TTC549 (cell line): ENCODE measurements around the gene TSPAN4.

Source experiments
- FAIRE-seq: peaks from 2 replicates; lab custom pipeline; 2012; peaks lifted over from hg19 to GRCh38; lab: Jason Lieb, UNC

Gene TSPAN4

GRCh38 chr11:824292-824880 is 18.3 kb upstream of the TSPAN4 start:
- no peak for FAIRE-seq

GRCh38 chr11:824942-825341 is 17.7 kb upstream of the TSPAN4 start:
- no peak for FAIRE-seq

GRCh38 chr11:825366-826226 is 17.1 kb upstream of the TSPAN4 start:
- no peak for FAIRE-seq

- FAIRE-seq, result no peak
Observed at GRCh38 chr11:826227-826621, 16.4 kb upstream of the TSPAN4 start.

GRCh38 chr11:826836-827145 is 15.9 kb upstream of the TSPAN4 start:
- no peak for FAIRE-seq

GRCh38 chr11:827146-827896 is 15.3 kb upstream of the TSPAN4 start:
- no peak for FAIRE-seq

GRCh38 chr11:827897-828192 is 14.8 kb upstream of the TSPAN4 start, which contains the start of gene CRACR2B:
Gene CRACR2B, plus strand, starts transcription at chr11:827919. Its CDS starts 689 bp downstream, at chr11:828608.
- no peak for FAIRE-seq

GRCh38 chr11:828506-829175 is 14.0 kb upstream of the TSPAN4 start:
- FAIRE-seq, result no peak

- no peak for FAIRE-seq
Observed at GRCh38 chr11:829176-829846, 13.3 kb upstream of the TSPAN4 start.

GRCh38 chr11:829847-830294 is 12.8 kb upstream of the TSPAN4 start:
- no peak for FAIRE-seq

- FAIRE-seq, result no peak
Observed at GRCh38 chr11:830295-831117, 12.1 kb upstream of the TSPAN4 start.

GRCh38 chr11:831118-831864 is 11.4 kb upstream of the TSPAN4 start:
- no peak for FAIRE-seq

- FAIRE-seq, result no peak
Observed at GRCh38 chr11:831961-832528, 10.6 kb upstream of the TSPAN4 start.

- no peak for FAIRE-seq
Observed at GRCh38 chr11:832529-833113, 10.0 kb upstream of the TSPAN4 start, which contains the start of gene CD151. Gene CD151, plus strand, starts transcription at chr11:832952. Its CDS starts 3,118 bp downstream, at chr11:836070.

GRCh38 chr11:833114-833791 is 9.4 kb upstream of the TSPAN4 start:
- no peak for FAIRE-seq

- no peak for FAIRE-seq
Observed at GRCh38 chr11:833849-834311, 8.8 kb upstream of the TSPAN4 start.

- no peak for FAIRE-seq
Observed at GRCh38 chr11:834371-835316, 8.0 kb upstream of the TSPAN4 start.

GRCh38 chr11:836274-836673 is 6.4 kb upstream of the TSPAN4 start:
- FAIRE-seq, result no peak
